Trophoblast cell (in vitro differentiated cells and primary cell): ENCODE results near the gene C11orf97.
"Not testable (repeated sequence)": the region's sequence is repeated elsewhere in the genome, so short reads cannot be mapped to it uniquely, and the experiment has no call there.

Source experiments
- DNase-seq, 2 donors: peaks; one replicate each; pipeline ENCODE4 v3.0.0-alpha.2; 2016
- H2AFZ ChIP-seq: 2 replicates; pipeline ENCODE4 v1.6.1; 2013; ENCODE audit warnings: low read length, moderate library complexity, mild to moderate bottlenecking; ENCODE audit not compliant: insufficient read depth, poor library complexity
- H2AK5ac ChIP-seq: 2 replicates; pipeline ENCODE4 v1.6.1; 2013; ENCODE audit warnings: mild to moderate bottlenecking, low read length
- H2BK120ac ChIP-seq: 2 replicates; pipeline ENCODE4 v1.6.1; 2013; ENCODE audit warnings: low read length, mild to moderate bottlenecking, moderate library complexity; ENCODE audit not compliant: insufficient read depth, poor library complexity
- H2BK12ac ChIP-seq: 2 replicates; pipeline ENCODE4 v1.6.1; 2013; ENCODE audit warnings: mild to moderate bottlenecking, low read length, moderate library complexity
- H2BK5ac ChIP-seq: 2 replicates; pipeline ENCODE4 v1.6.1; 2013; ENCODE audit warnings: low read length, low read depth, moderate library complexity, mild to moderate bottlenecking; ENCODE audit not compliant: poor library complexity
- H3K14ac ChIP-seq: 2 replicates; pipeline ENCODE4 v1.6.1; 2013; ENCODE audit warnings: mild to moderate bottlenecking, low read length
- H3K18ac ChIP-seq: 2 replicates; pipeline ENCODE4 v1.6.1; 2013; ENCODE audit warnings: mild to moderate bottlenecking, low read length
- H3K23ac ChIP-seq: 2 replicates; pipeline ENCODE4 v1.6.1; 2013; ENCODE audit warnings: low read length
- H3K27ac ChIP-seq: 2 replicates; pipeline ENCODE4 v1.5.1; 2013; ENCODE audit warnings: low read depth, mild to moderate bottlenecking, inconsistent platforms, low read length, moderate library complexity
- H3K27me3 ChIP-seq: 2 replicates; pipeline ENCODE4 v1.6.1; 2013; ENCODE audit warnings: inconsistent platforms, mild to moderate bottlenecking, low read length, moderate library complexity; ENCODE audit not compliant: insufficient read depth
- H3K36me3 ChIP-seq, 2 experiments: 1 replicate in 1 of 2; 2 replicates in 1 of 2; pipeline ENCODE4 v1.6.1; 2013; ENCODE audit warnings: low read length in 2 of 2, mild to moderate bottlenecking in 2 of 2, moderate library complexity in 1 of 2; ENCODE audit not compliant: insufficient read depth in 2 of 2, control insufficient read depth in 1 of 2
- H3K4ac ChIP-seq: 2 replicates; pipeline ENCODE4 v1.6.1; 2013; ENCODE audit warnings: low read depth, mild to moderate bottlenecking, low read length, moderate library complexity
- H3K4me1 ChIP-seq, 2 experiments: 1 replicate in 1 of 2; 2 replicates in 1 of 2; pipeline ENCODE4 v1.6.1; 2013; ENCODE audit warnings: low read length in 2 of 2, mild to moderate bottlenecking in 2 of 2, moderate library complexity in 1 of 2; ENCODE audit not compliant: insufficient read depth in 2 of 2, control insufficient read depth in 1 of 2
- H3K4me2 ChIP-seq: 2 replicates; pipeline ENCODE4 v1.6.1; 2013; ENCODE audit warnings: inconsistent platforms, mild to moderate bottlenecking, low read length, moderate library complexity
- H3K4me3 ChIP-seq: 2 replicates; pipeline ENCODE4 v1.5.1; 2013; ENCODE audit warnings: mild to moderate bottlenecking, low read depth, low read length, inconsistent platforms
- H3K79me1 ChIP-seq: one replicate; pipeline ENCODE4 v1.6.1; 2013; ENCODE audit warnings: low read length
- H3K79me2 ChIP-seq: 2 replicates; pipeline ENCODE4 v1.6.1; 2013; ENCODE audit warnings: low read length, mild to moderate bottlenecking; ENCODE audit not compliant: control insufficient read depth, insufficient read depth, poor library complexity
- H3K9ac ChIP-seq: 2 replicates; pipeline ENCODE4 v1.6.1; 2013; ENCODE audit warnings: mild to moderate bottlenecking, low read length
- H3K9me3 ChIP-seq: 2 replicates; pipeline ENCODE4 v1.6.1; 2013; ENCODE audit warnings: low read depth, mild to moderate bottlenecking, control low read depth, inconsistent platforms, low read length; ENCODE audit not compliant: insufficient read depth
- H4K12ac ChIP-seq: 2 replicates; pipeline ENCODE4 v1.6.1; 2013; ENCODE audit warnings: low read depth, mild to moderate bottlenecking, low read length, moderate library complexity
- H4K8ac ChIP-seq: 2 replicates; pipeline ENCODE4 v1.6.1; 2013; ENCODE audit warnings: low read depth, mild to moderate bottlenecking, low read length, moderate library complexity
- H4K91ac ChIP-seq: one replicate; pipeline ENCODE4 v1.6.1; 2013; ENCODE audit warnings: low read depth, mild to moderate bottlenecking, low read length, moderate library complexity
- WGBS: extraction: QIAGEN DNeasy Blood & Tissue Kit; methylation state at CpG from one replicate; pipeline ENCODE4 v1.1.7; 2013; ENCODE audit warnings: missing lambda C conversion rate; ENCODE audit not compliant: insufficient read length, insufficient coverage; ENCODE audit errors: extremely low coverage; 5-methylcytosine and 5-hydroxymethylcytosine counted together

The C11orf97 gene

DNA sequence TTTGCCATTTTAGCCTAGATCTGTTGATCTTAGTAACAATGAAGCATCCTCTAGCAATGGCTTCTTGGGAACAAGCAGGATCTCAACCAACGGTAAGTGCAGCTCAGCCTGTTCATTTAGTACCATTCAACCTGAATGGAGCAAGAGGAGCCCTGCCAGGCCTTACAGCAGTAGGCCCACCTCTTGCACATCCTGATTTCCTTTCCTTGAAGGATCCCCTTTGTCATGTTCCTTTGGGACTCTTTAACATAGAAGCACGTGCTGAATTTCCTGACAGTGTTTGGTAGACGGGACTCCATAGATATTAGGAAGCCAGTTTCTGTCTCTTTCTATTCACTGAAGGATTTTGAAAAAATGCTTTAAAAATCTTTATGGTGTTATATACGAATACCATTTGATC lies 56.5 kb downstream of the C11orf97 start:
- Histone ChIP-seq H3K9me3 (no peaks in the 10 kb centered on the region), H2BK120ac (no peak overlapping the region), H4K12ac (no peak overlapping the region), H2BK12ac (no peak overlapping the region), H3K27ac (no peak overlapping the region), H4K91ac (no peak overlapping the region), H3K14ac (no peak overlapping the region), H2AFZ (no peak overlapping the region), H3K27me3 (no peaks in the 10 kb centered on the region), H3K79me1 (peaks cover 3% of the 10 kb centered on the region), H3K4me3 (no peak overlapping the region), H3K4ac (no peak overlapping the region), H3K18ac (no peak overlapping the region), H2BK5ac (no peak overlapping the region), H4K8ac (no peak overlapping the region), H3K36me3 (no peaks in the 10 kb centered on the region), H3K23ac (no peak overlapping the region), H2AK5ac (no peak overlapping the region), H3K4me2 (no peak overlapping the region), H3K4me1 (peaks cover 4 to 5% of the 10 kb centered on the region in 2 experiments), H3K9ac (no peak overlapping the region), H3K79me2 (no peaks in the 10 kb centered on the region)
- no CpG with 5 or more reads among the region's 4 CpGs for WGBS
- DNase-seq, result no peak

DNA sequence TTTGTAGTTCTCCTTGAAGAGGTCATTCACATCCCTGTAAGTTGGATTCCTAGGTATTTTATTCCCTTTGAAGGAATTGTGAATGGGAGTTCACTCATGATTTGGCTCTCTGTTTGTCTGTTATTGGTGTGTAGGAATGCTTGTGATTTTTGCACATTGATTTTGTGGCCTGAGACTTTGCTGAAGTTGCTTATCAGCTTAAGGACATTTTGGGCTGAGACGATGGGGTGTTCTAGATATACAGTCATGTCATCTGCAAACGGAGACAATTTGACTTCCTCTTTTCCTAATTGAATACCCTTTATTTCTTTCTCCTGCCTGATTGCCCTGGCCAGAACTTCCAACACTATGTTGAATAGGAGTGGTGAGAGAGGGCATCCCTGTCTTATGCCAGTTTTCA lies 60.7 kb downstream of the C11orf97 start:
- not testable (repeated sequence) for H3K9me3 ChIP-seq, H3K4me3 ChIP-seq, H3K18ac ChIP-seq, H3K36me3 ChIP-seq, H3K4me2 ChIP-seq, H3K27me3 ChIP-seq, H2AFZ ChIP-seq, H3K23ac ChIP-seq, H3K9ac ChIP-seq, H3K27ac ChIP-seq, H4K8ac ChIP-seq, H2BK5ac ChIP-seq, H3K4ac ChIP-seq, H3K79me2 ChIP-seq, H2AK5ac ChIP-seq, H2BK120ac ChIP-seq, H3K14ac ChIP-seq, H3K79me1 ChIP-seq, H3K4me1 ChIP-seq, DNase-seq, H4K12ac ChIP-seq, H4K91ac ChIP-seq, H2BK12ac ChIP-seq
- WGBS, result no CpG with 5 or more reads among the region's 2 CpGs

DNA sequence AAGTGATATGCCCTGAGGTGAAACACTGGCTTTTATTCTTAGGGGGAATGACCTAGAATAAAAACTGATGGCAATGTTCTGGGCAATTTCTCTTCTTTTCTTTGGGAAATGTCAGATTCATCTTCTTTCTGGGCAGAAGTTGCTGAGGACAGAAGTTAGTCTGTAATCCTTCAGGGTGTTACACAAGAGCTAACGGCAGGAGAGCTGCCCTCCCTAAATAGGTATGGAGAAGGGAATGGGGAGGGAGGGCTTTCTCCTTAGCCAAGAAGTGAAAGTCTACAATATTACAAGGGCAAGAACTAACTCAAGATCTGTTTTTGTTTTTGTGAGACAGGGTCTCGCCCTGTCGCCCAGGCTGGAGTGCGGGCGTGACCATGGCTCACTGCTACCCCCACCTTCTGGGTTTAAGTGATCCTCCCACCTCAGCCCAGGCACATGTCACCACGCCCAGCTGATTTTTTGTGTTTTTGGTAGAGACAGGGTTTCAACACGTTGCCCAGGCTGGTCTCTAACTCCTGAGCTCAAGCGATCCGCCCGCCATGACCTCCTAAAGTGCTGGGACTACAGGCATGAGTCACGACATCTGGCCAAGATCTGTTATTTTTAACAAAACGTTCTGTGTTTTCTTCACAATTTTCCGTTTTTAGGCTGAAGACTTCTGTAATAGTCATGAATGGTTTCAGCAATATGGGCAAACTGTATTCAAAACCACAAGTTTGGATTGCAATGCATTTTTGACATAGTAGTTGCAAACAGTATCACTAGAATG lies 62.1 kb downstream of the C11orf97 start:
- peak overlapping the region; percentile 88 for H2BK12ac ChIP-seq
- H3K14ac ChIP-seq, result no peak overlapping the region
- no peak overlapping the region for H2BK5ac ChIP-seq

DNA sequence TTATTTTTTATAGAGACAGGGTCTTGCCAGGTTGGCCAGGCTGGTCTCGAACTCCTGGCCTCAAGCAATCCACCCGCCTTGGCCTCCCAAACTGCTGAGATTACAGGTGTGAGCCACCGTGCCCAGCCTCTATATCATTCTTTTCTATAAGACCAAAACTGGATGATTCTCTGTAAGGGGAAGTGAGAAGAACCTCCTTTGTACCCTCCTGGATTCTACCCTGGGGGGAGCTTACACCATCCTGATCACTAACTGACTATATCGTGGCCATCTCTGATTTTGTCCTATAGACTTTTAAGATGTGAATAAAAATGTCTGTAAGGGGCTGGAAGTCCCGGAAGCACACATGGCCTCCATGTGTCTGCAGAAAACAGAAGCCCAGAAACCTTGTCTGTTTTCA lies 64.0 kb downstream of the C11orf97 start:
- Histone ChIP-seq H3K9me3 (peaks cover 1% of the 10 kb centered on the region), H2BK5ac (peak overlapping the region; percentile 27), H3K36me3 (no peaks in the 10 kb centered on the region), H4K91ac (no peak overlapping the region), H3K4me2 (no peak overlapping the region), H3K79me1 (no peaks in the 10 kb centered on the region), H3K23ac (no peak overlapping the region), H3K4me1 (peaks cover 4 to 7% of the 10 kb centered on the region in 2 experiments), H3K9ac (no peak overlapping the region), H3K18ac (no peak overlapping the region), H2BK120ac (no peak overlapping the region), H3K4ac (no peak overlapping the region), H2AK5ac (no peak overlapping the region), H3K27me3 (no peaks in the 10 kb centered on the region), H3K4me3 (no peak overlapping the region), H3K27ac (no peak overlapping the region), H2AFZ (no peak overlapping the region), H2BK12ac (peak overlapping the region; percentile 44), H4K12ac (no peak overlapping the region), H3K14ac (no peak overlapping the region), H3K79me2 (no peaks in the 10 kb centered on the region), H4K8ac (no peak overlapping the region)
- no CpG with 5 or more reads among the region's 5 CpGs for WGBS
- no peak for DNase-seq

More for the DNA sequence above, 62.1 kb downstream of the C11orf97 start:
- Histone ChIP-seq H3K9me3 (peaks cover 1% of the 10 kb centered on the region), H3K27me3 (no peaks in the 10 kb centered on the region), H3K4ac (no peak overlapping the region), H3K27ac (no peak overlapping the region), H4K8ac (no peak overlapping the region), H3K9ac (no peak overlapping the region), H3K23ac (no peak overlapping the region), H4K91ac (peak overlapping the region; percentile 35), H4K12ac (no peak overlapping the region), H3K4me2 (no peak overlapping the region), H3K79me2 (no peaks in the 10 kb centered on the region), H3K79me1 (no peaks in the 10 kb centered on the region), H2AFZ (no peak overlapping the region), H3K36me3 (no peaks in the 10 kb centered on the region), H3K18ac (no peak overlapping the region), H2BK120ac (no peak overlapping the region), H2AK5ac (no peak overlapping the region), H3K4me1 (peaks cover 4 to 7% of the 10 kb centered on the region in 2 experiments), H3K4me3 (no peak overlapping the region)
- WGBS, result no CpG with 5 or more reads among the region's 13 CpGs
- peak; percentile 50 to 87 for DNase-seq
